B cell (primary cell): Measurements from ENCODE around the gene HTR7. TPM values are rescaled to one million over a fixed set of nuclear protein-coding genes. Genes with fewer than 3 reads are reported as not detected.

Source experiments
- ATAC-seq: fragments of 200-7000 bp; cut with Tn5 transposase; one replicate; pipeline ENCODE4 v1.10.0; 2021; ENCODE audit warnings: low read depth, mild to moderate bottlenecking, moderate number of reproducible peaks, moderate library complexity
- CTCF ChIA-PET: fragments of 350-600 bp; sonication (Branson Sonifier 250); formaldehyde crosslinking; loops from one replicate; lab custom pipeline; 2021; ENCODE audit warnings: antibody characterized with exemption, inconsistent platforms; lab: Charles Lee
- POLR2A ChIA-PET: fragments of 350-600 bp; sonication (Branson Sonifier 250); formaldehyde crosslinking; loops from one replicate; lab custom pipeline; 2021; ENCODE audit warnings: antibody characterized with exemption; lab: Charles Lee
- DNase-seq: peaks from one replicate; pipeline ENCODE4 v3.0.0; 2013
- H2AFZ ChIP-seq: 2 replicates; pipeline ENCODE4 v1.6.1; 2012; ENCODE audit warnings: mild to moderate bottlenecking, low read depth, low read length; ENCODE audit not compliant: insufficient read depth, poor library complexity, severe bottlenecking
- H3K27ac ChIP-seq, 2 donors: 1 replicate in 1 of 2; 2 replicates in 1 of 2; pipeline ENCODE4 v1.5.1; 2012 to 2013; ENCODE audit warnings: low read length in 2 of 2, mild to moderate bottlenecking in 2 of 2, moderate library complexity in 1 of 2
- H3K27me3 ChIP-seq, 4 experiments: fragments of 200-600 bp in 1 of 4; sonication (generic) in 1 of 4; replicated peaks in 1 of 4; 1 replicate in 2 of 4; 2 replicates in 2 of 4; pipeline versions ENCODE4 v1.6.1 to v1.7.0; 2013 to 2016; ENCODE audit warnings: low read length in 3 of 4, mild to moderate bottlenecking in 2 of 4, mixed read lengths in 1 of 4, moderate library complexity in 1 of 4; ENCODE audit not compliant: insufficient read depth in 4 of 4, control insufficient read depth in 3 of 4; ENCODE audit errors: control extremely low read depth in 1 of 4
- H3K36me3 ChIP-seq, 2 experiments: replicated peaks in 1 of 2; 1 replicate in 1 of 2; 2 replicates in 1 of 2; pipeline versions ENCODE4 v1.6.1 to v1.7.1; 2013; ENCODE audit warnings: low read length in 1 of 2; ENCODE audit not compliant: insufficient read depth in 2 of 2, control insufficient read depth in 1 of 2; ENCODE audit errors: control extremely low read depth in 1 of 2, extremely low read depth in 1 of 2
- H3K4me1 ChIP-seq, 2 donors: fragments of 200-600 bp in 1 of 2; sonication (generic) in 1 of 2; 1 replicate in 1 of 2; 2 replicates in 1 of 2; pipeline versions ENCODE4 v1.5.1 to v1.6.1; 2013 to 2017; ENCODE audit warnings: low read length in 2 of 2; ENCODE audit not compliant: control insufficient read depth in 2 of 2, insufficient read depth in 2 of 2
- H3K4me2 ChIP-seq: replicated peaks from 2 replicates; pipeline ENCODE3; 2012; ENCODE audit warnings: mild to moderate bottlenecking, low read depth, low read length; ENCODE audit not compliant: poor library complexity, severe bottlenecking
- H3K4me3 ChIP-seq, 5 experiments: fragments of 200-600 bp in 1 of 5; sonication (generic) in 1 of 5; 1 replicate in 3 of 5; 2 replicates in 2 of 5; pipeline versions ENCODE4 v1.5.1 to v1.7.0; 2011 to 2016; ENCODE audit warnings: low read length in 4 of 5, mild to moderate bottlenecking in 4 of 5, low read depth in 2 of 5, control low read depth in 1 of 5, moderate library complexity in 1 of 5; ENCODE audit not compliant: insufficient read depth in 1 of 5; ENCODE audit errors: control extremely low read depth in 1 of 5, extremely low read depth in 1 of 5
- H3K79me2 ChIP-seq: fragments of 200-600 bp; sonication (generic); one replicate; pipeline ENCODE4 v1.6.0; 2016; ENCODE audit warnings: low read length; ENCODE audit not compliant: control insufficient read depth, insufficient read depth
- H3K9ac ChIP-seq: fragments of 200-600 bp; sonication (generic); 2 replicates; pipeline ENCODE4 v1.6.1; 2017; ENCODE audit warnings: mild to moderate bottlenecking, low read length, moderate library complexity
- H3K9me3 ChIP-seq, 3 donors: one replicate each; pipeline versions ENCODE4 v1.6.1 to v1.7.1; 2013; ENCODE audit warnings: low read length in 2 of 3; ENCODE audit not compliant: control insufficient read depth in 2 of 3, insufficient read depth in 1 of 3; ENCODE audit errors: control extremely low read depth in 1 of 3
- H4K20me1 ChIP-seq: 2 replicates; pipeline ENCODE4 v1.6.0; 2012; ENCODE audit warnings: mild to moderate bottlenecking, low read length; ENCODE audit not compliant: insufficient read depth, control insufficient read depth, poor library complexity, severe bottlenecking
- H3K27ac Mint-ChIP-seq: one replicate; pipeline ENCODE4 v1.8.0; 2021; ENCODE audit warnings: mixed read lengths
- H3K27me3 Mint-ChIP-seq: one replicate; pipeline ENCODE4 v1.8.0; 2021; ENCODE audit warnings: mixed read lengths
- H3K4me1 Mint-ChIP-seq: one replicate; pipeline ENCODE4 v1.8.0; 2021; ENCODE audit warnings: mixed read lengths
- H3K4me3 Mint-ChIP-seq: one replicate; pipeline ENCODE4 v1.8.0; 2021; ENCODE audit warnings: mixed read lengths
- H3K9me3 Mint-ChIP-seq: one replicate; pipeline ENCODE4 v1.8.0; 2022; ENCODE audit warnings: mixed read lengths; ENCODE audit not compliant: insufficient read depth
- CTCF ChIP-seq: fragments of 200-600 bp; IDR thresholded peaks from one replicate; pipeline ENCODE4 v1.8.0; 2022; ENCODE audit warnings: antibody characterized with exemption, mild to moderate bottlenecking
- EZH2 ChIP-seq: IDR thresholded peaks from 2 replicates; pipeline ENCODE4 v1.6.1; 2012; ENCODE audit warnings: borderline replicate concordance, low read depth, mild to moderate bottlenecking, moderate library complexity, low read length; ENCODE audit not compliant: insufficient read depth, poor library complexity, severe bottlenecking
- WGBS: methylation state at CpG from one replicate; pipeline ENCODE4 v1.1.5; 2013; ENCODE audit warnings: missing lambda C conversion rate; ENCODE audit not compliant: insufficient coverage; 5-methylcytosine and 5-hydroxymethylcytosine counted together
- intact Hi-C: fragments of 100-400 bp; cut with micrococcal nuclease; formaldehyde crosslinking; loops from one replicate; pipeline ENCODE4 v1.10.0; 2022
- polyA plus RNA-seq: library from polyadenylated mRNA; depleted of rRNA; stranded (reverse); fragments of >200 nt; gene quantifications from 2 replicates; pipeline ENCODE4 v1.2.3, GENCODE V29; 2012
- total RNA-seq, 2 donors: library from RNA; stranded (reverse); fragments of 120-200 nt in 1 of 2; gene quantifications; 1 replicate in 1 of 2; 2 replicates in 1 of 2; pipeline versions ENCODE4 v1.2.3 to v1.2.4, GENCODE V29; 2013 to 2022

HTR7 gene
- total and polyA plus RNA-seq, 2 donors (not counting 1 experiment from before 2014, with no cell fraction given), result 0.03 TPM; not detected in 1

- Mint-ChIP-seq H3K9me3 (no peaks in the 10 kb centered on the region), H3K27me3 (peaks cover 32% of the 10 kb centered on the region), H3K27ac (no peak overlapping the region), H3K4me3 (no peak overlapping the region), H3K4me1 (no peaks in the 10 kb centered on the region)
- Histone ChIP-seq H3K27me3 (no peaks in the 10 kb centered on the region), H3K79me2 (no peaks in the 10 kb centered on the region), H3K4me2 (no peak overlapping the region), H3K9ac (no peak overlapping the region), H3K27ac (no peak overlapping the region), H3K4me3 (no peak overlapping the region), H2AFZ (no peak overlapping the region), H3K9me3 (no peaks in the 10 kb centered on the region), H4K20me1 (no peaks in the 10 kb centered on the region), H3K4me1 (no peaks in the 10 kb centered on the region), H3K36me3 (no peaks in the 10 kb centered on the region)
- ATAC-seq (no peak), DNase-seq (no peak)
- intact Hi-C loops, result no loop called here
- WGBS, result no CpG with 5 or more reads among the region's 2 CpGs
- TF ChIP-seq EZH2 (no peak), CTCF (no peak)
- POLR2A ChIA-PET, result no interaction called here
- CTCF ChIA-PET, result interaction anchor here (0.9 kb wide), 1 partner anchor 10 kb away, joined by 3 read pairs; no protein-coding TSS in a partner anchor
These were observed 119.0 kb downstream of the HTR7 start for GRCh38 chr10:90738885-90739284.

- Mint-ChIP-seq H3K27me3 (peaks cover 17% of the 10 kb centered on the region), H3K4me1 (no peaks in the 10 kb centered on the region), H3K4me3 (no peak overlapping the region), H3K9me3 (no peaks in the 10 kb centered on the region), H3K27ac (no peak overlapping the region)
- no peak for ATAC-seq
- Histone ChIP-seq H4K20me1 (no peaks in the 10 kb centered on the region), H3K27me3 (peaks cover 0 to 3% (median 0%) of the 10 kb centered on the region in 4 experiments), H3K79me2 (no peaks in the 10 kb centered on the region), H3K36me3 (no peaks in the 10 kb centered on the region), H3K4me1 (no peaks in the 10 kb centered on the region), H3K9me3 (no peaks in the 10 kb centered on the region), H3K4me3 (no peak overlapping the region), H3K9ac (no peak overlapping the region), H3K4me2 (no peak overlapping the region), H3K27ac (no peak overlapping the region), H2AFZ (no peak overlapping the region)
- WGBS, result no CpG with 5 or more reads among the region's 2 CpGs
- TF ChIP-seq CTCF, result no peak
- CTCF ChIA-PET, result no interaction called here
- intact Hi-C loops, result no loop called here
- POLR2A ChIA-PET, result no interaction called here
- DNase-seq, result no peak
These were observed 123.4 kb downstream of the HTR7 start for GRCh38 chr10:90734415-90734814.
